Fibroblast of pulmonary artery (primary cell): ENCODE data around the gene OR4D1.

Experiments used
- DNase-seq: peaks from one replicate; pipeline ENCODE4 v3.0.0-alpha.2; 2010; ENCODE audit warnings: low read depth
- H3K4me3 ChIP-seq: replicated peaks from 2 replicates; pipeline ENCODE4 v1.5.1; 2011; ENCODE audit warnings: low read depth, mild to moderate bottlenecking, control low read depth, low read length, moderate library complexity
- TF ChIP-seq, protein P1 (sequence below): IDR thresholded peaks from 2 replicates; pipeline ENCODE4 v1.5.1; 2011; ENCODE audit warnings: mild to moderate bottlenecking, control low read depth, low read length, inconsistent platforms; ENCODE audit errors: missing control alignments

The OR4D1 gene

DNA sequence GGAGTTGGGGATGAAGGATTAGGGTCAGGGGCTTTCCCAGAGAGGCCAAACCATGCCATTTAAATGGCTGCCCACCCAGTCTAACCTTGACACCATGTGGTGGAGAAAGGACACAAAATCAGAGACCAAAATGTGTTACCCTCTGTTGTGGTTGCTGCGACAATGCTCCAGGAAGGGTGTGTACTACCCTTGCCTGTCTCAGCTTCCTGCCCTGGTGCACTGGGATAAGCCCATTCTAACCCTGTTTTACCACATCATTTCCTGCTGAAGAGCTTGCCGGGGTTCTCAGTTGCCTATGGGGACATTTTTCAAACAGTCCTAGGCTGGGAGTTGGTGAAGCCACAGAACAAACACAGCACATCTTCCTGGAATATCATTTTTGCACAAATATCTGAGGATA is 4.9 kb downstream of the OR4D1 start:
- no peak for DNase-seq
- H3K4me3 ChIP-seq = no peak overlapping the region
- TF ChIP-seq, protein P1, sequence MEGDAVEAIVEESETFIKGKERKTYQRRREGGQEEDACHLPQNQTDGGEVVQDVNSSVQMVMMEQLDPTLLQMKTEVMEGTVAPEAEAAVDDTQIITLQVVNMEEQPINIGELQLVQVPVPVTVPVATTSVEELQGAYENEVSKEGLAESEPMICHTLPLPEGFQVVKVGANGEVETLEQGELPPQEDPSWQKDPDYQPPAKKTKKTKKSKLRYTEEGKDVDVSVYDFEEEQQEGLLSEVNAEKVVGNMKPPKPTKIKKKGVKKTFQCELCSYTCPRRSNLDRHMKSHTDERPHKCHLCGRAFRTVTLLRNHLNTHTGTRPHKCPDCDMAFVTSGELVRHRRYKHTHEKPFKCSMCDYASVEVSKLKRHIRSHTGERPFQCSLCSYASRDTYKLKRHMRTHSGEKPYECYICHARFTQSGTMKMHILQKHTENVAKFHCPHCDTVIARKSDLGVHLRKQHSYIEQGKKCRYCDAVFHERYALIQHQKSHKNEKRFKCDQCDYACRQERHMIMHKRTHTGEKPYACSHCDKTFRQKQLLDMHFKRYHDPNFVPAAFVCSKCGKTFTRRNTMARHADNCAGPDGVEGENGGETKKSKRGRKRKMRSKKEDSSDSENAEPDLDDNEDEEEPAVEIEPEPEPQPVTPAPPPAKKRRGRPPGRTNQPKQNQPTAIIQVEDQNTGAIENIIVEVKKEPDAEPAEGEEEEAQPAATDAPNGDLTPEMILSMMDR = no peak

DNA sequence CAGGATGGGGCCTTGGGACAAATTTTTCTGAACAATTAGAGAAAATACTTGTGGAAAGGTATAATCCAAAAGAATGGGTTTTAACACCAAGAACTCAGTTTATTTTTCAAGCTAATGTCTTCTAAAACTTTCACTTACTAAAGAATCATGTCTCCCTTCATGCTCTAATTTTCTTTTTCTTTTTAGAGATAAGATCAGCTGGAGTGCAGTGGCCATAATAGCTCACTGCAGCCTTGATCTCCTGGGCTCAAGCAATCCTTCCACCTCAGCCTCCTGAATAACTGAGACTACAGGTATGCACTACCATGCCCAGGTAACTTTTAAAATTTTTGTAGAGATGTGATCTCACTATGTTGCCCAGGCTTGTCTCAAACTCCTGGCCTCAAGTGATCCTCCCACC is 5.5 kb downstream of the OR4D1 start:
- no peak overlapping the region for H3K4me3 ChIP-seq
- TF ChIP-seq, protein P1 = no peak
- no peak for DNase-seq

DNA sequence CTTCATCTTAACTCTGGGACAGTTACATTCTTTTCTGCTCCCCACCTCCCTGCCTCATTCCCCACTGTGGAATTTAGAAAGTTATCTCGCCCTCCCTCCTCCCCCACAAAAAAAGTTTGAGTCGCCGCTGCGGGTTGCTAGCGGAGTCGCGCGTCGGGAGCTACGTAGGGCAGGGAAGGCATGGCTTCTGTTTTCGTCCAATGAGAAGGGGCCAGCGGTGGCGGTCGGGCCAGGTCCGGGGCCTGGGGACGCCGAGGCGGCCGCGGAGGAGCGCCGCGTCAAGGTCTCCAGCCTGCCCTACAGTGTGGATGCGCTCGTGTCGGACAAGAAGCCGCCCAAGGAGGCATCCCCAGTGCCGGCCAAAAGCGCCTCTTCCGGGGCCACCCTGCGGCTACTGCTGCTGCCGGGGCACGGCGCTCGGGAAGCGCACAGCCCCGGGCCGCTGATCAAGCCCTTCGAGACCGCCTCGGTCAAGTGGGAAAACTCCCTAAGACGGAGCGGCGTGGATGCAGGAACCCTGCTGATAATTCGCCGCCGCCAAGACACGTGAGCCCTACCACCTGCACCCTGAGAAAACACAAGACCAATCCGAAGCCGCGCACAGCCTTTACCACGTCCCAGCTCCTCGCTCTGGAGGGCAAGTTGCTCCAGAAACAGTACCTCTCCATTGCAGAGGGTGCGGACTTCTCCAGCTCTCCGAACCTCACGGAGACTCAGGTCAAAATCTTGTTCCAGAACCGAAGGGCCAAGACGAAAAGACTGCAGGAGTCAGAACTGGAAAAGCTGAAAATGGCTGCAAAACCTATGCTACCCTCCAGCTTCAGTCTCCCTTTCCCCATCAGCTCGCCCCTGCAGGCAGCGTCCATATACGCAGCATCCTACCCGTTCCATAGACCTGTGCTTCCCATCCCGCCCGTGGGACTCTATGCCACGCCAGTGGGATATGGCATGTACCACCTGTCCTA is 8.9 kb downstream of the OR4D1 start:
- no peak overlapping the region for H3K4me3 ChIP-seq
- DNase-seq = no peak
- TF ChIP-seq, protein P1 = no peak

DNA sequence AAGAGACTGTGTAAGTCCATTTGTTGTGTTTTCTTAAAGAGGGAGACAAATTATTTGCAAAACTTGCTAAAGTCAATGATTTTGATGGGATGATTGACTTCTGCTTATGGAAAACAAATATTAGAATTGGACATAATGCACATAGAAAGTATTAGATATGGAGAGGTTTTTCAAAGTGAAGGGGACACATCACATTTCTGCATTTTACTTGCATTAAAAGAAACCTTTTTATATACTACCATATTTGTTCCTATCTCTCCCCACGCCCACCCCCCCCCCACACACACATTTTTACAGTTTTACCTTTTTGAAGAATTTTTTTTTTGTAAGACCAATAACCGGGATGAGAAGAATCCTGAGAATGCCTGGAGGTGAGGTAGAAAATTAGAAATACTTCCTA is 10.0 kb downstream of the OR4D1 start:
- TF ChIP-seq, protein P1 = no peak
- DNase-seq = no peak
- no peak overlapping the region for H3K4me3 ChIP-seq

DNA sequence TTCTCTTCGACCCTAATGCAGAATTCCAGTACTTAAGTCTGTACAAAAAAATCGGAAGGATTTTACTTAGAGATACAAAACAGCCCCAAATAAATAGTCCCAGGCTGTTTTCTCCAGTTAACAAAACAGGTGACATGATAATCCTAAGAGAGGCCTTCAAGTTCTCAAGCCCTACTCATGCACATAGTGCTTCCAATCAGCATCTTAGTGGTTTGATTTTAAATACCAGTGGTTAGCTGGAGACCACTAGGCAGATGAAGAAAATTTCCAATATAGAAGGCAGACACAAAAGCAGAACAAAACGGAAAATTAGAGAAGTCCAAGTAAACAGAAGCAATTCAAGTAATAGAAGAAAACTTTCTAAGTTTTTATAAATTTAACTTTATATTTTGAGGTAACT is 13.4 kb downstream of the OR4D1 start:
- TF ChIP-seq, protein P1 = no peak
- no peak overlapping the region for H3K4me3 ChIP-seq
- no peak for DNase-seq

DNA sequence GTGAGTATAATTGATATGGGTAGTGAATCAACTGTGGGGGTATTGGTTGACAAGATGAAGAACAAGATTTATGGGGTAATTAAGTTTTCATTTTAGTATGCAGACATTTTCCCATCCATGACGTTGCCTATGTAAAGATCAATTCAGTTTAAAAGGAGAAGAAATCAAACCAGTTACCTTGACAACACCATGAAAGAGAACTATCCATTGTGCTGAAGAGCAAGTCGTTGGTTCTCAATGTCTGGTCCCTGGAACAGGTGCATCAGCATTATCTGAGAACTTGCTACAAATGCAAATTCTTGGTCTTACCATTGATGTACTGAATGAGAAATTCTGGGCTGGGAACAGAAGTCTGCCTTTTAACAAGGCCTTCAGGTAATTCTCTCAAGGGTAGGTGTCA is 17.8 kb downstream of the OR4D1 start:
- DNase-seq = no peak
- TF ChIP-seq, protein P1 = no peak
- no peak overlapping the region for H3K4me3 ChIP-seq

DNA sequence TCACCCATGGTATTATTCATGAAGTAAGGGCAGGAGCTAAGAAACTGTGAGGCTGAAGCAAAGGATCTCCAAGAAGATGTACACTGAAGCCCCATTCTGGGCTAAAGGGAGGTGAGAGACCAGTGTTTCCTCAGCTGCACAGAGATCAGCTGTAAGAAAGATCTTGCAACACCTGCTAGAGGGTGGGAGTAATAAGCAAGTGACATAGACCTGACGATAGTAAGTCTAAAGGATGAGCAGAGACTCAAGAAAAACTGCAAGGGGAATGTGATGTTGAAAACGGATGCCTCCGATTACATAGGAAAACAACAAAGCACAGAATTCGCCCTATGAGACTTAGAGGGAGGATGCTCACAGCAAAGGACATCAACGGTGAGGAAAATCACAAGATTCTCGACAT is 18.5 kb downstream of the OR4D1 start, which contains the start of gene OR4D2:
OR4D2 (plus strand) TSS at position 301 of the 400 bp plus-strand sequence. CDS start 2,674 bp downstream, outside the sequence.
- no peak for DNase-seq
- TF ChIP-seq, protein P1 = no peak
- H3K4me3 ChIP-seq = no peak within 1 kb of the TSS
